GM12878 (cell line): ENCODE measurements around the gene PRKAG2. TPM values are rescaled to one million over a fixed set of nuclear protein-coding genes. Genes with fewer than 3 reads are reported as not detected.

ENCODE experiments used
- ATAC-seq: fragments of 200-7000 bp; cut with Tn5 transposase; 3 replicates; pipeline ENCODE4 v1.9.1; 2020; ENCODE audit warnings: mild to moderate bottlenecking, moderate library complexity
- BruUV-seq: library from RNA; stranded (reverse); fragments of 400-500 nt; replicated peaks from 2 replicates; lab custom pipeline; 2021; lab: Mats Ljungman, UMichigan
- CTCF ChIA-PET: fragments of 300-600 bp; sonication (Branson Sonifier 250); formaldehyde crosslinking; extraction: SDS; loops from one replicate; lab custom pipeline; 2021; ENCODE audit warnings: inconsistent platforms; lab: Yijun Ruan, JAX
- POLR2A ChIA-PET: fragments of 350-600 bp; formaldehyde crosslinking; extraction: SDS; loops from one replicate; lab custom pipeline; 2021; ENCODE audit warnings: inconsistent platforms; lab: Charles Lee
- RAD21 ChIA-PET: fragments of 300-600 bp; sonication (Branson Sonifier 250); formaldehyde crosslinking; loops from one replicate; lab custom pipeline; 2023; ENCODE audit warnings: antibody characterized with exemption; ENCODE audit not compliant: unreplicated experiment; lab: Charles Lee
- SMC1A ChIA-PET: fragments of 300-600 bp; sonication (Branson Sonifier 250); formaldehyde crosslinking; loops from one replicate; lab custom pipeline; 2023; ENCODE audit not compliant: unreplicated experiment, uncharacterized antibody; lab: Charles Lee
- DNase-seq: peaks from one replicate; pipeline ENCODE4 v3.0.0-alpha.2; 2011; ENCODE audit warnings: low read depth, low spot score
- FAIRE-seq: peaks from 3 replicates; lab custom pipeline; 2011; peaks lifted over from hg19 to GRCh38; lab: Jason Lieb, UNC
- H2AFZ ChIP-seq: 2 replicates; pipeline ENCODE4 v1.6.0; 2011; ENCODE audit warnings: low read depth, low read length, control low read depth; ENCODE audit not compliant: control insufficient read depth
- H3K27ac ChIP-seq: 2 replicates; pipeline ENCODE4 v1.5.1; 2011; ENCODE audit warnings: control low read depth; ENCODE audit not compliant: control insufficient read depth, insufficient read depth
- H3K27me3 ChIP-seq, 2 experiments: replicated peaks in 1 of 2; 2 replicates each; pipeline versions ENCODE4 v1.6.0 to v1.6.1; 2011; ENCODE audit warnings: low read length in 1 of 2; ENCODE audit not compliant: control insufficient read depth in 2 of 2, insufficient read depth in 2 of 2
- H3K36me3 ChIP-seq, 2 experiments: 2 replicates each; pipeline ENCODE4 v1.5.1; 2011; ENCODE audit warnings: low read length in 1 of 2; ENCODE audit not compliant: control insufficient read depth in 2 of 2, insufficient read depth in 2 of 2
- H3K4me1 ChIP-seq: 2 replicates; pipeline ENCODE4 v1.6.1; 2011; ENCODE audit warnings: mild to moderate bottlenecking, low read length, moderate library complexity, mixed read lengths; ENCODE audit not compliant: control insufficient read depth, insufficient read depth
- H3K4me2 ChIP-seq: 2 replicates; pipeline ENCODE4 v1.6.0; 2011; ENCODE audit warnings: control low read depth; ENCODE audit not compliant: control insufficient read depth, insufficient read depth
- H3K4me3 ChIP-seq: fragments of 200-600 bp; sonication (generic); 2 replicates; pipeline ENCODE4 v1.5.1; 2016
- H3K79me2 ChIP-seq: 2 replicates; pipeline ENCODE4 v1.6.0; 2011; ENCODE audit warnings: low read length; ENCODE audit not compliant: control insufficient read depth, insufficient read depth
- H3K9ac ChIP-seq: 2 replicates; pipeline ENCODE4 v1.8.0; 2011; ENCODE audit warnings: low read length, control low read depth, mixed read lengths; ENCODE audit not compliant: control insufficient read depth, insufficient read depth
- H3K9me3 ChIP-seq: replicated peaks from 3 replicates; pipeline ENCODE4 v1.5.1; 2011; ENCODE audit warnings: mild to moderate bottlenecking, low read length; ENCODE audit not compliant: control insufficient read depth, insufficient read depth
- H4K20me1 ChIP-seq: 2 replicates; pipeline ENCODE4 v1.6.0; 2011; ENCODE audit not compliant: control insufficient read depth, insufficient read depth
- BACH1 ChIP-seq: fragments of 450-650 bp; IDR thresholded peaks from 2 replicates; pipeline ENCODE4 v1.6.1; 2017; ENCODE audit warnings: mild to moderate bottlenecking, borderline replicate concordance
- BCL11A ChIP-seq: IDR thresholded peaks from 2 replicates; pipeline ENCODE4 v1.6.1; 2011; ENCODE audit warnings: low read depth, low read length
- BRCA1 ChIP-seq: IDR thresholded peaks from 2 replicates; pipeline ENCODE4 v1.6.1; 2011; ENCODE audit warnings: low read depth, low read length, improper control_type of control experiment
- CBX3 ChIP-seq: fragments of 200-600 bp; sonication (generic); IDR thresholded peaks from 2 replicates; pipeline ENCODE4 v1.6.1; 2016; ENCODE audit warnings: low read depth, borderline replicate concordance
- CHD1 ChIP-seq: IDR thresholded peaks from 2 replicates; pipeline ENCODE4 v1.6.1; 2012; ENCODE audit warnings: low read depth, low read length, improper control_type of control experiment
- CHD2 ChIP-seq: IDR thresholded peaks from 2 replicates; pipeline ENCODE4 v1.6.1; 2011; ENCODE audit warnings: low read depth, low read length, improper control_type of control experiment, borderline replicate concordance
- CREB1 ChIP-seq: IDR thresholded peaks from 2 replicates; pipeline ENCODE4 v1.6.1; 2012; ENCODE audit warnings: low read depth, mild to moderate bottlenecking, inconsistent platforms
- GATAD2B ChIP-seq: fragments of 450-650 bp; conservative IDR thresholded peaks from 2 replicates; pipeline ENCODE4 v1.6.1; 2017; ENCODE audit warnings: low read depth, mild to moderate bottlenecking, moderate library complexity
- HDGF ChIP-seq: fragments of 450-650 bp; IDR thresholded peaks from 2 replicates; pipeline ENCODE4 v1.6.1; 2016; ENCODE audit warnings: antibody characterized with exemption
- IKZF1 ChIP-seq: fragments of 450-650 bp; conservative IDR thresholded peaks from 2 replicates; pipeline ENCODE4 v1.6.1; 2017; ENCODE audit warnings: antibody characterized with exemption, mild to moderate bottlenecking
- JUND ChIP-seq: IDR thresholded peaks from 2 replicates; pipeline ENCODE4 v1.6.1; 2012; ENCODE audit warnings: low read depth, mild to moderate bottlenecking, low read length, improper control_type of control experiment, moderate library complexity
- MYC ChIP-seq: IDR thresholded peaks from 2 replicates; pipeline ENCODE4 v1.6.1; 2011; ENCODE audit warnings: mild to moderate bottlenecking, low read length, moderate library complexity, inconsistent platforms; ENCODE audit not compliant: insufficient read depth, insufficient replicate concordance, insufficient read length, severe bottlenecking
- NBN ChIP-seq: fragments of 450-650 bp; IDR thresholded peaks from 2 replicates; pipeline ENCODE4 v1.6.1; 2016
- POLR2AphosphoS5 ChIP-seq: IDR thresholded peaks from 2 replicates; pipeline ENCODE4 v1.6.1; 2011; ENCODE audit warnings: mild to moderate bottlenecking, low read length, inconsistent platforms
- POU2F2 ChIP-seq: IDR thresholded peaks from 3 replicates; pipeline ENCODE4 v1.6.1; 2011; ENCODE audit warnings: low read depth, mild to moderate bottlenecking, low read length, borderline replicate concordance
- RAD51 ChIP-seq: fragments of 450-650 bp; IDR thresholded peaks from 2 replicates; pipeline ENCODE4 v1.6.1; 2016; ENCODE audit warnings: moderate library complexity, mild to moderate bottlenecking, inconsistent platforms
- RELA ChIP-seq: fragments of 450-650 bp; IDR thresholded peaks from 2 replicates; pipeline ENCODE4 v1.8.0; 2014; ENCODE audit warnings: borderline replicate concordance; ENCODE audit not compliant: partially characterized antibody
- SIX5 ChIP-seq: IDR thresholded peaks from 2 replicates; pipeline ENCODE4 v1.6.1; 2011; ENCODE audit warnings: mild to moderate bottlenecking, low read depth, low read length, moderate library complexity; ENCODE audit not compliant: severe bottlenecking
- SMAD1 ChIP-seq: fragments of 450-650 bp; IDR thresholded peaks from 2 replicates; pipeline ENCODE4 v1.6.1; 2018; ENCODE audit warnings: mild to moderate bottlenecking, low read depth; ENCODE audit not compliant: partially characterized antibody
- TAF1 ChIP-seq: IDR thresholded peaks from 2 replicates; pipeline ENCODE4 v1.6.1; 2011; ENCODE audit warnings: mild to moderate bottlenecking, low read depth, low read length, borderline replicate concordance
- TCF3 ChIP-seq: IDR thresholded peaks from 2 replicates; pipeline ENCODE4 v1.6.1; 2012; ENCODE audit warnings: low read depth, mild to moderate bottlenecking, low read length, borderline replicate concordance; ENCODE audit not compliant: insufficient read depth
- WRNIP1 ChIP-seq: IDR thresholded peaks from 2 replicates; pipeline ENCODE4 v1.6.1; 2011; ENCODE audit warnings: low read depth, low read length, improper control_type of control experiment, borderline replicate concordance
- ZBED1 ChIP-seq: IDR thresholded peaks from 2 replicates; pipeline ENCODE4 v1.6.1; 2016; ENCODE audit warnings: borderline replicate concordance
- in situ Hi-C: fragments of 300-500 bp; cut with MboI; formaldehyde crosslinking; loops from 9 replicates; pipeline ENCODE4 v1.14.3; 2018; ENCODE audit warnings: mixed read lengths
- intact Hi-C: fragments of 100-400 bp; cut with micrococcal nuclease; formaldehyde crosslinking; loops from one replicate; pipeline ENCODE4 v1.14.2; 2022; ENCODE audit not compliant: unreplicated experiment
- polyA plus RNA-seq, 11 experiments: library from polyadenylated mRNA; depleted of rRNA in 4 of 11; unstranded in 6 of 11; stranded (reverse) in 5 of 11; fragments of >200 nt; fragmentation: Nextera tagmentation in 4 of 11; fragmentation: Illumina TruSeq in 1 of 11; extraction: Ambion mirVana in 4 of 11; extraction: Trizol in 1 of 11; gene quantifications; 1 replicate in 1 of 11; 2 replicates in 10 of 11; pipeline versions ENCODE4 v1.2.1 to v1.2.3, GENCODE V29; 2011 to 2016; ENCODE audit warnings: inconsistent platforms in 2 of 11, missing spikeins in 2 of 11, low read depth in 1 of 11
- total RNA-seq, 4 experiments: library from RNA; depleted of rRNA in 3 of 4; stranded (reverse); fragments of >200 nt in 3 of 4; fragmentation: Illumina TruSeq in 1 of 4; extraction: Trizol in 1 of 4; gene quantifications; 2 replicates each; pipeline versions ENCODE4 v1.2.1 to v1.2.3, GENCODE V29; 2013 to 2021
- TF ChIP-seq, protein P1 (sequence below): fragments of 450-650 bp; formaldehyde crosslinking; IDR thresholded peaks from 2 replicates; pipeline ENCODE4 v1.5.0; 2022; ENCODE audit warnings: mild to moderate bottlenecking, missing genetic modification characterization
- TF ChIP-seq, protein P2 (sequence below): IDR thresholded peaks from 2 replicates; pipeline ENCODE4 v1.6.1; 2011; ENCODE audit warnings: low read depth, mild to moderate bottlenecking, low read length, moderate library complexity, borderline replicate concordance; ENCODE audit errors: extremely low read depth

Gene PRKAG2
- total and polyA plus RNA-seq, 10 of the 15 experiments (the other 5 are each of a cell fraction or from before 2014, with no cell fraction given): 3.4 to 8.9 (median 6.8) TPM

DNA sequence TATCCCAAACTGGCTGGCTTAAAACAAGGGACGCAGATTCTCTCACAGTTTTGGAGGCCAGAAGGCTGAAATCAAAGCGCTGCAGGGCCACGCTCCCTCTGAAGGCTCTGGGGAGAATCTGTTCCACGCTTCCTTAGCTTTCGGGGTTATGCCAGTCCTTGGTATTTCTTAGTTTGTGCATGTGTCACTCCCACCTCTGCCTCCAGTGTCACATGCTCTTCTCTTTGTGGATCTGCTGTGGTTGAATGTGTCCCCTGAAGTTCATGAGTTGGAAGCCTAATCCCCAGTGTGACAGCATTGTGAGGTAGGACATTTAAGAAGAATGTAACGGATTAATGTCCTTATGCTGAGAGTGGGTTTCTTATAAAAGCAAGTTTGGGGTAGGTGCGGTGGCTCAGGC, 327.8 kb downstream of the PRKAG2 start (continued):
- TF ChIP-seq, protein P1, sequence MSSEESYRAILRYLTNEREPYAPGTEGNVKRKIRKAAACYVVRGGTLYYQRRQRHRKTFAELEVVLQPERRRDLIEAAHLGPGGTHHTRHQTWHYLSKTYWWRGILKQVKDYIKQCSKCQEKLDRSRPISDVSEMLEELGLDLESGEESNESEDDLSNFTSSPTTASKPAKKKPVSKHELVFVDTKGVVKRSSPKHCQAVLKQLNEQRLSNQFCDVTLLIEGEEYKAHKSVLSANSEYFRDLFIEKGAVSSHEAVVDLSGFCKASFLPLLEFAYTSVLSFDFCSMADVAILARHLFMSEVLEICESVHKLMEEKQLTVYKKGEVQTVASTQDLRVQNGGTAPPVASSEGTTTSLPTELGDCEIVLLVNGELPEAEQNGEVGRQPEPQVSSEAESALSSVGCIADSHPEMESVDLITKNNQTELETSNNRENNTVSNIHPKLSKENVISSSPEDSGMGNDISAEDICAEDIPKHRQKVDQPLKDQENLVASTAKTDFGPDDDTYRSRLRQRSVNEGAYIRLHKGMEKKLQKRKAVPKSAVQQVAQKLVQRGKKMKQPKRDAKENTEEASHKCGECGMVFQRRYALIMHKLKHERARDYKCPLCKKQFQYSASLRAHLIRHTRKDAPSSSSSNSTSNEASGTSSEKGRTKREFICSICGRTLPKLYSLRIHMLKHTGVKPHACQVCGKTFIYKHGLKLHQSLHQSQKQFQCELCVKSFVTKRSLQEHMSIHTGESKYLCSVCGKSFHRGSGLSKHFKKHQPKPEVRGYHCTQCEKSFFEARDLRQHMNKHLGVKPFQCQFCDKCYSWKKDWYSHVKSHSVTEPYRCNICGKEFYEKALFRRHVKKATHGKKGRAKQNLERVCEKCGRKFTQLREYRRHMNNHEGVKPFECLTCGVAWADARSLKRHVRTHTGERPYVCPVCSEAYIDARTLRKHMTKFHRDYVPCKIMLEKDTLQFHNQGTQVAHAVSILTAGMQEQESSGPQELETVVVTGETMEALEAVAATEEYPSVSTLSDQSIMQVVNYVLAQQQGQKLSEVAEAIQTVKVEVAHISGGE (CRISPR knock-in tag): no peak
- no peak for TF ChIP-seq TCF3
- TF ChIP-seq NBN: no peak
- TF ChIP-seq BCL11A: no peak
- no peak for TF ChIP-seq GATAD2B
- no peak for TF ChIP-seq CREB1
- TF ChIP-seq BACH1: no peak
- no peak for TF ChIP-seq IKZF1

DNA sequence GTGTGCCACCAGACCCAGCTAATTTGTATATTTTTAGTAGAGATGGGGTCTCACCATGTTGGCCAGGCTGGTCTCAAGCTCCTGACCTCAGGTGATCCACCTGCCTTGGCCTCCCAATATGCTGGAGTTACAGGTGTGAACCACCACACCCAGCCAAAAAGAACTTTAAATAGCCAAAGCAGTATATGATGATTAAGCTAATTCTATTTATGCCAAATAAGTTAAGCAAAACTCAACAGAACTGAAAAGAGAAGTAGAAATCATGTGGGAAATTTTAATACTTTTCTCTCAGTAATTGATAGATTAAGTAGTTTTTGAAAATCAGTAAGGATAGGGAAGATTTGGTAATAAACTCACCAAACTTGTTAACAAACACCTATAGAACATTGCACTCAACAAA, 332.7 kb downstream of the PRKAG2 start:
- ATAC-seq: no peak
- RAD21 ChIA-PET: no interaction called here

More for the DNA sequence above, 332.7 kb downstream of the PRKAG2 start:
- Histone ChIP-seq H3K27me3 (no peaks in the 10 kb centered on the region), H3K9ac (no peak overlapping the region), H3K27ac (no peak overlapping the region), H3K9me3 (no peaks in the 10 kb centered on the region), H3K36me3 (no peaks in the 10 kb centered on the region), H3K4me1 (no peaks in the 10 kb centered on the region), H2AFZ (no peak overlapping the region), H3K79me2 (no peaks in the 10 kb centered on the region), H3K4me3 (no peak overlapping the region), H4K20me1 (no peaks in the 10 kb centered on the region), H3K4me2 (no peak overlapping the region)
- no peak for DNase-seq
- no peak for FAIRE-seq
- in situ Hi-C loops: no loop called here
- ChIA-PET CTCF (no interaction called here), SMC1A (interaction anchor here (1.6 kb wide), 1 partner anchor 12 kb away, joined by 5 read pairs; no protein-coding TSS in a partner anchor), POLR2A (no interaction called here)
- no TSS peak for BruUV-seq
- TF ChIP-seq SIX5 (no peak), POLR2AphosphoS5 (no peak), SMAD1 (no peak), WRNIP1 (no peak), CHD2 (no peak), RELA (no peak), CHD1 (no peak), JUND (no peak), MYC (no peak), ZBED1 (no peak), BRCA1 (no peak), POU2F2 (no peak), TAF1 (no peak), RAD51 (no peak), HDGF (no peak), CBX3 (no peak)
- TF ChIP-seq, protein P2, sequence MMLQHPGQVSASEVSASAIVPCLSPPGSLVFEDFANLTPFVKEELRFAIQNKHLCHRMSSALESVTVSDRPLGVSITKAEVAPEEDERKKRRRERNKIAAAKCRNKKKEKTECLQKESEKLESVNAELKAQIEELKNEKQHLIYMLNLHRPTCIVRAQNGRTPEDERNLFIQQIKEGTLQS: no peak
- intact Hi-C loops: no loop called here
